HG03103 (cell line): ENCODE measurements around the gene MEOX1.

Source experiments
- ATAC-seq: cut with Tn5 transposase; IDR thresholded peaks from one replicate; pipeline ENCODE4 v1.9.1; 2021; ENCODE audit warnings: low read depth; ENCODE audit not compliant: unreplicated experiment

The MEOX1 gene

DNA sequence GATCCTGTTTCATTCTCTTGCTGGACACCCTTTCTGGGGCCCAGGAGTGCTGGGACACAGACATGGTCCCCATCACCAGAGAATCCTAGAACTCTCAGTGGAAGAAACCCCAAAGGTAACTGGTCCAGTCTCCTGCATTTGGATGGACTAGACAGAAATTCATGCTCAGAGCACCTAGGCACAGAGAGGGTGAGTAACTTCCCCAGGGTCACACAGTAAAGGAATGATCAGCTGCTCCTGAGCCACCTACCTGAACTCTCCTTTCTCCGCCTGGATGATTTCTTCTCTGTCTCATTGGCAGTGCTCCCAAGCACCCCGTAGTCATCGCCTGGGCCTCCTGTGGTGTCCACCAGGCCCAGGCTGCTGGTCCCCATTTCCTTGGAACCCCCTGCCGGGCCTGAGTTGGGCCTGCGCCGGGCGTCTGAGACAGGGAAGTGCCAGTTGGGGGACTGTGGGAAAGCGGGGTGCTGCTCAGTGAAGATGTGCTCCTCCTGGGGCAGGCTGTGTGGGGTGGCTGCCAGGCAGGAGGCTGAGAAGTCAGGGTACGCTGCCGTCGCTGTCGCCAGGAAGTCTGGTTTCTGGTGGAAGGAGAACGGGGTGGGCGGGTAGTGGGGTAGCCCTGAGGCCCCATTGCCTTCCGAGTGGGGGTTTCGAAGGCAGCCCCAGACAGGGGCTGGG lies 767 bp downstream of the MEOX1 start:
- ATAC-seq = no peak

DNA sequence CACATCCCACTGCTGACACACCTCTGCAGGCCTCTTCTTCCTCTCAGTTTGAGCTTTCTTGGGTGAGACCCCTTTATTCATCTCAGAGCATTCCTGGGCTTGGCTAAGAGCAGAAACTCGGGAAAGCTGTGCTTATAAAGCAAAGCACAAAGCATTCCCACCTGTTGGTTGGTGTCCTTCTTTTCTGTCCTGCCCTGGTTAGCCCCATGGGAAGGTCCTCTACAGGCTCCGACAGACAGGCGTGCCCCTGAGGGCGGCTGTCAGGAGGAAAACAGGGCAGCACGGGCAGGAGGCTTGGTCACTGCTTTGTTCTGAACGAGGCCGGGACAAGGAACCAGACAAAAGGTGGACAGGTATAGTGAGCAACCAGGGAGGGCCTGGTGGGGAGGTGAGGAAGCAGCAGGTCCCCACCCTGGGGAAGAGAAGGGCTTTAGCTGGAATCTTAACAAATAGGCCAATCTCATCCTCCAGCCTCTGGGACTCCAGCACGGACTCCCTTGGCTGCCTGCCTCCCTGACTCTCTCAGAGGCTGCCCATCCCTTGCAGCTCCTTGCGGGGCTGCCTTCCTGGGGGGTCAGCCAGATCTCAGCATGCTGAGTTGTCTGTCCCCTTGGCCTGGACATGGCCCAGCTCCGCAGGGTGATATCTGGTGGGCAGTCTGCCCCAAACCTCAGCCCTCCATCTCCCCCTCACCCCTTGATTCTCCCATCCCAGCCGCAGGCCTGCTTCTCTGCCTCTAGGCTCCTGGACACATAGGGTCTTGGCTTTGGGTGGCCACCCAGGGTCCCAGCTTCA lies 1.7 kb downstream of the MEOX1 start:
- ATAC-seq = no peak

DNA sequence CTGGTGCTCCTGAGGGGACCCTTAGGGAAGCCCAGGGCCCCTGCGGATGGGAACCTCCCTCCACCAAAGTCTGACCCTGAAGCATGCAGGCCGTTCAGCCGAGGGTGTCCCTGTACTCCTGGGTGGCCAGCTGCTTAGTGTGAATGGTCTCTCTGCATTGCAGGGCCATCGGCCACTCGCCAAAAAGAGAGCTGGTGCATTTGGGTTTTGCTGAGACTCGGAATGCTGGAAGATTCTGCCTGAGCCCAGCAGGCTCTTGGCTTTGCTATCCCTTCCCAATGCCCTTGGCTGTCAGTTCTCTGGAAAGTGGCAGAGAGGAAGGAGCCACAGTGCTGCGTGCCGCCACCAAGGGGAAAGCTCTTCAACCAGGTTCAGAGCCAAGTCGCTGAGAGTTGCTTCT lies 2.8 kb downstream of the MEOX1 start:
- ATAC-seq = no peak

DNA sequence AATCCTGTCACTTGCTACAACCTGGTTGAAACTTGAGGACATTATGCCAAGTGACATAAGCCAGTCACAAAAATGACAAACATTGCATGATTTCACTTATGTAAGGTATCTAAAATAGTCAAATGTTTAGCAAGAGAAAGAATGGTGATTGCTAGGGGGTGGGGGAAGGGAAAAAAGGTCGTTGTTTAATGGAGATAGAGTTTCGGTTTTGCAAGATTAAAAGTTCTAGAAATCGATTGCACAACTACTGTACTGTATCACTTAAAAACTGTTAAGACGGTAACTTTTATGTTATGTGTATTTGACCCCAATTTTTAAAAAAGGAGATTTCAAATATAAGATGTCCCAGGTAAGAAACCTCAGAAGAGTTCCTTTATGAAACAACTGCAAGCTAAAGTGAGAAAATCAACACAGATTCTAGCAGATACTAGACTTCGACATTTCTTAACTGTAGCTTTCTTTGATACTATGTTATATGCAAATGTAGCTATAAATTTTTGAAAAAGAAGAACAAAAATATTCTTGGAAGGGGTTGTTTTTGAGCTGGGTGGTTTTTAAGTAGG lies 5.9 kb downstream of the MEOX1 start:
- no peak for ATAC-seq

DNA sequence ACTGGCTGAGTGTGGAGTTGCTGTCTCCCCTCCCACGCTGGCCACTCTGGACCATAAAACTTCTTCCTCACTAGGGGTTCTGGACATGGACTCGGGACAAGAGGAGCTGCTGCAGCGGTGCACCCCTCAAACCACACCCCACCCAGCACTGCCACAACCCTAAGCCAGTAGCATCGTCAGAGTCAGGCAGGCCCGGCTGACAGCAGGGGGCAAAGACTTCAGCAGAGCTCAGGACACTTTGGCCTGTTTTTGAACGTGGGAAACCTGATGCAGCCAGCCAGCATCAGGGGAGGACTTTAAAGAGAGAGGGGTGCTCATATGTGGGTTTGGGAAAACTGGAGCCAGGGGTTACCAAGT lies 9.6 kb downstream of the MEOX1 start:
- ATAC-seq = no peak

DNA sequence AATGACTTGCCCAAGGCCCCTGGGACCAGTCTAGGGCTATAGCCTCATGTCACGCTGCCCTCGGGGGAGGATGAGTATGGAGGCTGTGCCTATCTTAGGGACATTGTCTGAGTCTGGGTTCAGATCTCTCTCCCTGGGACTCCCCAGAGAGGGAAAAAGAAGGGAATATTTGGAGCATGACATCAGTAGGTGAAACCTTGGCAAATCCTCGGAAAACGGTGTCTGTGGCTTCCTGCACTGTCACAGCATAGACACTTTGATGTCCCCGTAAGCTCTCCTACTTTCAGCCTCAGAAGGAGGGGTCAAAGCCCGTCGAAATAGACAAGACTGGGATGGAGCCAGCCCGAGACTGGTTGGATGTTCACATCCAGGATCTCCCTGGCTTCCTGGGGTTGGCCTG lies 11.3 kb downstream of the MEOX1 start:
- no peak for ATAC-seq

DNA sequence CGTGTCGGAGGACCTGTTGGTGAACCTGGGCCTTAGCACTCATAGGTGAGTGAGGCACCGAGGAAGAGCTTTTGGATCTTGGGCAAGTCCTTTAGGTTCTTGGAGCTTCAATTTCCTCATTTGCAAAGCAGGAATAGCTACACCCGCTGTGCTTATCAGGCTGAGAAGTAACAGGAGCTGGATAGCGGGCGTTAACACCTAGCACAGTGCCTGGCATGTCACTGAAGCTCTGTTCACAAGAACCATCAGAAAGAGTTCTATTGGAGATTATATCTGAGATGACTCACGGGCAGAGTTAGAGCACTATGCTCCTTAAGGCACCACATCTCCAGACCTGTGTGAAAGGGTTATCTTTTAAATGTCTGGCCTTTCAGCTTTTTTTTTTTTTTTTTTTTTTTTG lies 12.8 kb downstream of the MEOX1 start:
- no peak for ATAC-seq

DNA sequence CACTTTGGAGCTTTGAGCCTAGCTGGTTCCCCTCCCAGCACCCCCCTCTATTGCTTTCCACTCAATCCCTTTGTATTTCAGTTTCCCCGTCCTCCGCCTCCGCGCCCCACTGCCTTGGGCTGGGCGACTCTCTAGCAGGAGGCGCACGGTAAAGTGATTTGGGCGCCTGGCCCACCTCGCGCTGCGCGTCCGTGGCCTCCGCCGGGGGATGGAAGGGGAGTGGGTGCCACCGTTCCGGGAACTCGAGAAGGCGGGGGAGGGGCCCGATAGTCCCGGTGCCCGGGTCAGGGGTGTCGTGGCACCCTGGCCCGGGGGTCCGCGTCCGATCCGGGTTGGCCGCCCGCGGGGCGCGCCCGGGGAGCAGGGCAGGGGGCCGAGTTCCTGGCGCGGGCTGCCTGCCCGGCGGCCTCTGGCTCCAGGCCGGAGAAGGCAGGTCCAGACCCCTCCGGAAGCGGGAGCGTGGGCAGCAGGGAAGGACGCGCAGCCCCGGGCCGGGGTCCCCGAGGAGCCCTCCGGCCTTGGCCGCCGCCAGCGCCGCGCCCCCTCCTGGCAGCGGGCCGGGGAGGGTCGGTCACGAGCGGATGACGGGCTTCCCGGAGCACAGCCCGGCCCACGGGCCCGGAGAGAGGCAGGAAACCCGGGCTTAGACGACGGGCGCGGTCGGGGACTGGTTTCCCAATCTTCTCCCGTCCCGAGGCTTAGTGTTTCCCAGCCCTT lies 15.8 kb downstream of the MEOX1 start:
- ATAC-seq = no peak

DNA sequence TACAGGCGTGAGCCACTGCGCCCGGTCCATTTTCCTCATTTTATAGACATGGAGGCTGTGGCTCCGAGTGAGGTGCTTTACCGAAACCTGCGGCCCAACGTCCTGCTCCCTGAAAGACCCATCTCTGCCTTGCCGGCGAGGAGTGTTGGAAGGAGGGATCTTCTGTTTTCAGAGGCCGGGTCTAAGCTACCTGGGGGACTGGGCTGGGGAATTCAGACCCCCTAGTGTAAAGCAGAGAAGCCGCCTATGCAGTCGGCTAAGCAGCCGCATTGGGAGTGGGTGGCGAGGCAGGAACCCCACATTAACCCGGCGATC lies 16.3 kb downstream of the MEOX1 start:
- no peak for ATAC-seq

DNA sequence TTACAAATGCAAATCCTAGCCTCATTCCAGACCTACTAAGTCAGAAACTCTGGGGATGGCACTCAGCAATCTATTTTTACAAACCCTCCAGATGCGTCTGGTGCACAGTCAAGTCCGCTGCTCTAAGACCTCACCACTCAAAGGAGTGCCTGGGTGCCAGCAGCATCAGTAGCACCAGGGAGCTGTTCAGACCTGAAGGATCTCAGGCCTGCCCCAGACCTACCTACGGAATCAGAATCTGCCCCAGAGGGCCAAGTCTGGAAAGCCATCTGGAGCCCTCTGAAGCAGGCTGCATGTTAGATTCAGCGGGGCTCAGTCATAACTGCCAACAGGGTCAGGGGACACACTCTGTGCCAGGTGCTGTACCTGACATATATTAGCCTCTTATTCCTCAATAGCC lies 17.6 kb downstream of the MEOX1 start:
- no peak for ATAC-seq

DNA sequence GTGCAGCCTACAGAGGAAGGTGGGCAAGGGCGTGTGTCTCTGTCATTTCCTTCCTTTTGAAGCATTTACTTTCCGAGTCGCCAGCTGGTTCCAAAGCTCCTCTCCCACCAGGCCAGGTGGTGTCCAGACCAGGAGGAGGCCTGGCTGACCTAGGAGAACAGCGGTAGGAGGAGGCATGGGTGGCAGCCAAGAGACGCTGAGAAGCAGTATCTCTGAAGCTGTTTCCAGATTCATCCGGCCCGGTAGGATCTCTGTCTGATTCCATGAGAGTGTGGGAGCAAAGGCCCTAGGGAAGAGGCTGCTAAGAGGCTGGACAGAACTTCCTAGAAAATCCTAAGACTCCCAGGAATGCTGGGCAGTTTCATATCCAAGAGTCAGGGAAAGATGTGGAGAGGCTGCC lies 20.3 kb downstream of the MEOX1 start:
- ATAC-seq = no peak

DNA sequence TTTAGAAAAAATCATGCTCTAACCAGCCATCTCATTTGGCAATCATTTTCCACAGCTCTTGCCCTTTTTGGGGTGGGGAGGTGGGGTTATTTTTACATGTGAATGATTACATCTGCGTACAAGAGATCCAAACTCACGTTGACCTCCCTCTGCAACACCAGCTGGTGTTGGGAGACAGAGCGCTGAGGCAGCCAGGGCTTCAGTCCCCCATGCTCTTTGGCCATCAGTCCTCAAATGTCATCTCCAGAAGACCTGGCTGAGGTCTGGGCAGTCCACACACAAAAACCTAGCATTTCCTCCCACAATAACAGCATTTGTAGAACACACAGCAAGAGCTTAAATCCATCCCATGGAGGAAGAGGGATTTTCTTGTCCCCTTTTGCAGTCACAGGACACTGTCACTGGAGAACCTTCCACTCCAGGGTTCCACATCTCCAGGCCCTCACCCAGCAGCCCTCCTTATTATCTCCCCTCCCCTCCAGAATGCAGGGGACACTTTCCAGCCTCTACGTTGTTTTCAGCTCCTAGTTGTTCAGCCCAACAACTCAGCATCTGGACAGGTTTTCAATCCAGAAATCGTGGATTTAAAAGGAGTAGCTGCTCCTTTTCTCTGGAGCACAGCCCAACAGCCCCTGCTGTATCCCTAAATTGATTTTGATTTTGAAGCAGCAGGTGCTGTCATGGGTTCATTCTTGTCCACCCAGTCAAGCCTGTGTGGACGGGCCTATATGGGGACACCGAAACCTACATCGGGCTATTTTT lies 21.1 kb downstream of the MEOX1 start:
- no peak for ATAC-seq

DNA sequence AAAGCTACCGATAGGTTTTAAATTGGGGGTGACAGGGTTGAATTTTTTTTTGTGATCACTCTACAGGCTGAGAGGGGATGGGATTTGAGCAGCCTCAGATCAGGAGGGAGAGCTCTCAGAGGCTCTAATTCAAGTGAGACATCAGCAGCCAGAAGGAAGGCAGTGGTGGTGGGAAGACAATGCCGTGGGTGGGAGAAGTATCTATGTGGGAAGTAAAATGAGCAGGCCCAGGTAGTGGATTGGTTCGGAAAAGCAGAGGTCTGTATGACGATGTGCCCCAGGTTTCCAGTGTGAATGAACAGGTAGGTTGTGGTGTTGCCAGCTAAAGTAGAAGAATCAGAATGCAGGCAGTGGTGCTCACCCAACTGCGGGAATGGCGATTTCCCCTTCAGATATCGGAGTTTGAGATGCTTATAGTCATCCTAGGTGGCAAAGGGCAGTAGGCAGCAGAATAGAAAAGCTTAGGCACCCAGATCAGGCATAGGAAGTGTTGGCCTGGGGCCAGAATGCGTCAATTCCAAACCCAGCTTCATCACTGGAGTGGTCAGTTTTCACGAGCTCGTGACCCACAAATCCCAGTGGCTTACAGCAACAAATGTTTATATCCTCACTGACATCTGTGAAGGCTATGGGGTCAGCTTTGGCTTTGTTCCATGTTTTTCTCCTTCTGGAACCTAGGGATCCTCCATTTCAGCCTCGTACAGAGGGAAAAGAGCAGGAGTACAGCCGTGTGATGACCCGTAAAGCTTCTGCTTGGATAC lies 24.0 kb downstream of the MEOX1 start:
- no peak for ATAC-seq

DNA sequence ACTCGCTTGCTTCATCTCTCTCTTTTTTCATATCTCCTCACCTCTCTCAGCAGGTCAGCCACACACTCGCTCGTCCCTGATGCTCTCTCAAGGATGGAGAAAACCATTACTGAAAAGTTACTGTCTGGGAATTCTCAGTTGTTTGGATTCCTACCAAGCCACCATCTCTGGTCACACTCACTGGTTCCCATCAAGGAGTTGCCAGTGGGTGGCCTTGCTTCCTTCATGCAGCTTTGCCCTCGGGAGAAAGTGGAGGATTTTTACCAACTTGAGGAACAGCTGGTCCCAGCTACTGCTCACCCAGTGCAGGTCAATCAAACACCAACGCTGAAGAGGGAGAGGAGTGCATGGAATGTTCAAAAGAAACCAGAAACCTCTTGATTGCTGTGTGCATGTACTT lies 25.3 kb downstream of the MEOX1 start:
- ATAC-seq = no peak

DNA sequence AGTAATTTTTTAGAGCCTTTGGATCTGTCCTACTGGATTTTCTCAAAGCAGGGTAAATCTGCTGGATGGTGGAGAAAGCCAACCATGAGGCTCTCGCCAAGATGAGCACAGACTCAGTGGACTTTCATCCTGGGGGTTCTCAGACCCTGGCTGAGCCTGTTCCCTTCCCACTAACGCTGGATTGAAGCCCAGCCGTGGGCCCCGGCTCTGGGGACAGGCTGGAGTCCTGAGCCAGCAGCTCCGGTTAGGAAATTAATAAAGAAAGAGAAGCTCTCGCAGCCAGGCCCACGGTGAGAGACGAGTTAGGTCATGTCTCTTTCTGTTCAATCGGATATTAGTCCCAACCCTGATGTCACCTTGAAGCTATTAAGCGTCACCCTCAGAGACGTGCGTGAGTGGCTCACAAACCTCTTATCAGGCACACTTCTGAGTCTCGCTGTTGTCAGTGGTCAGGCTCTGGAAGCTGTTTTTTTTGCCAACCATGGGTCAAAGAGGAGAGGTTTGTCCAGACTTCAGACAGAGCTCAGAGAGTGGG lies 27.1 kb downstream of the MEOX1 start:
- no peak for ATAC-seq

DNA sequence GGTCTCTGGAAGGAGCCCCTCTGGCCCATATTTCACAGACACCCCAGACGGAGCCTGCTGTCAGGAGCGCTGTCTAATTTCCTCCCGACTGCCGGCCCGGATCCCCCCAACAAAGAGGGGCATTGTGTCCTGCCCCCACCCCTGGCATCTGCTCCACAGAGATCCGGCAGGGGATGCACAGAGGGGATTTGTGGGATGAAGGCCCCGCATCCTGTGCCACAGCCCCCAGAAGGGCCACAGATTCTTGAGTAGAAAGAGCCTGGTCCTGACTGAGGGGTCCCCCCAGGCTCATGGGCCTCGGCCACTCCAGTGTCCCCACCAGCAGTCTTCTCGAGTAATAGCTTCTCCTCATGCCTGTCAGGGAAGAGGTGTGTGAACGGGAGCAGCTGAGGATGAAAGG lies 29.5 kb downstream of the MEOX1 start:
- no peak for ATAC-seq

DNA sequence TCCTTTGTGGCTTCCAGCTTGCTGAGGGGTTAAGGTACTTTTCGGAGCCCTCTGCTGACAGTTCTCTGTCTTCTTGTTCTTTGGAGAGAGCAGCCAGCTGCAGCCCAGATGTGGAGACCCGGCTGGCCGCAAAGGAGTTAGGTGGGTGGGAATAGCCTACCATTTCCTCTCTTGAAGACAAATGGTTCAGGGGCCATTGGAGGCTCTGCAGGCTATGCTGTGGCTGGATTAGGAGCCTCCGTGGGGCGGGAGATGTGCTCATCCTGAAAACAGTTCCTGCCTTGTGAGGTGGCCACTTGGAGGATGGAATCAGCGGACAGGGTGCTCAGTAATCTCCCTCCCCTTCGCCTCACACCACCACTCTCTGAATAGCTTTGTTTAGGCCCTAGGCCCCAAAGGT lies 30.3 kb downstream of the MEOX1 start:
- no peak for ATAC-seq

DNA sequence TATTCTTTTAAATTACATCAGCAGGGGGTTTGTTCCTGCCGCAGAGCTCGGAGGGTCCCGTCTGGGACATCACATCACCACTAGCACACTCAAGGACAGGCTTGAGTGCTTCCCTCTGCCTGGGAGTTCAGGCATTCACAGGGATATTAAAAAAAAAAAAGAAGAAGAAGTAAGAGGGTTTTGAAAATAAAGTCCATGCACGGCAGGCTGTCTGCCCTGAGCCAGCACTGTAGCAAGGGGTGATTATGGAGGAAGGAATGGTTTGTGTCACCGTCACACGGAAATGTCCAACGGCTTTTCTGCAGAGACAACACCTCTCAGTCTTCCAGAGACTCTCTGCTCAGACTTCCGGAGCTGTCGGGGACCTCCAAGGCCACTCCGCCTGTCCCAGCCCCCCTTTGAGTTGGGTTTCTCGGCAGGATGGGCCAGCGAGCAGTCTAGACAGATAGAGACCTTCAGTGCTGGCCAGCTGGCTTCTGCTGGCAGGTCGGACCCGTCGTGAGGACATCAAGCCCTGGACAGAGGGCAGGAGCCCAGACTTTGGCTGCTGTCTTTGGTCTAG lies 33.6 kb downstream of the MEOX1 start:
- no peak for ATAC-seq

DNA sequence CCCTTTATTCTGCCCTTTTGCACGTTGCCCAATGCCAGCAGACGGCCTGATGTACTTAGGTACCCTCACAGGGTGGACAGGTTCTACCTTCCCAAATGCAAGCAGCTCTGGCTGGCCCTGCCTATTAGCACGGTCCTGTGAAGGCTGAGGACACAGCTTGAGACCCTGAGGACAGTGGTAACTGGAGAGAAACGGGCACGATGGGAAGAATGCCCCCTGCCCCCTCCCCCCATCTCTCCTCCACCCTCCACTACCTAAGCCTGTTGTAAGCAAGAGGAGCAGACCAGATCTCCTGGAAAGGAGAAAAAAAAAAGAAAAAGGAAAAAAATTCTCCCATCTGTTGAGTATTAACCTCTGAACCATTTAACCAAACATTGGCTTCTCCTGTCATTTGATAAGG lies 34.1 kb downstream of the MEOX1 start:
- ATAC-seq = no peak

DNA sequence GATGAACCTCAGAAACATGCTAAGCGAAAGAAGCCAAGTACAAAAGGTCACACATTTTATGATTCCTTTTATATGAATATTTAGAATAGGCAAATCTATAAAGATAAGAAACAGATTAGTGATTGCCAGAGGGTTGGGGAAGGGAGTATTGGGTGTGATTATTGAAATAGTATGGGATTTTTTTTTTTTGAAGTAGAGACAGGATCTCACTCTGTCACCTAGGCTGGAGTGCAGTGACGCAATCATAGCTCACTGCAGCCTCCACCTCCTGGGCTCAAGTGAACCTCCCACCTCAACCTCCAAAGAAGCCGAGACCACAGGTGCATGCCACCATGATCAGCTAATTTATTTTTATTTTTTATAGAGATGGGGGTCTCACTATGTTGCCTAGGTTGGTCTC lies 35.7 kb downstream of the MEOX1 start:
- no peak for ATAC-seq
